ENCODE data around the gene RUNX3. TPM values are rescaled to one million over a fixed set of nuclear protein-coding genes. Genes with fewer than 3 reads are reported as not detected.

RUNX3 gene
- total and polyA plus RNA-seq, 2 donors from 2014 or later = 0.47 to 7.9 TPM

DNA sequence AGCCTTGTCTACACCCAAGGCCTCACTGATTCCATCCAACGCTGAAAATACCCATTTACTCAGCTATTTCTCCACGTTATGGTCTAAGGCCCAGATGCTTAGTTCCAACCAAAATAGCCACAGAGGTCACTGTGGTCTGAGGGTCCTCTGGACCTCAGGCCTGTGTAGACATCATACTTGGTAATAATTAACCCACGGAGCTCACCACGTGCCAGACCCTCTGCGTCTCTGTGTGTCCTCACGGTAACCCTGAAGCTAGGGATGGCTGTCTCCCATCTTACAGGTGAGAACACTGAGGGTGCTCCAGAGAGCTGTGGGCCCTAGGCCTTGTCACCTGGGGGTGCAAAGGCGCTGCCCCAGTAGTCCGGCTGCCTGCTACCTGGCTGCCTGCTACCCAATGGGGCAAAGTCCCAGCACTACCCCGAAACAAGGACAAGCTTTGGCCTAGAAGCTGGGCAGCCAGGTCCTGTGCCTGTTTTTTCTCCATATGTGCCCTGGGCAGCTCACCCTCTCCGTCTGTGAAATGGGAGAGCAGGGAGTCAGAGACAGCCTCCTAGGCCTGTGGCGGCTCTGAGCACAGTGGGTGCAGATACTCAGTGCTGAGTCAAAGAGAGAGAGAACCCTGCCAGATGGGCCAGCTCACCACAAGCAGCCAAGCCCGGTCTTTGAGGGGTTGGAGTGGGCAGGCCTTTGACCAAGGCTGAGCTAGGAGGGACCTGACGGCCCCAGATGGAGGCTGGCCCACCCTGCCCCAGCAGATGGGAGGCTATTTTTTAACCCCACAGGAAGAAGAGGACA, 17.0 kb upstream of the RUNX3 start:
- H3K27me3 ChIP-seq (ENCODE audit: control insufficient read depth, insufficient read depth, low read length) = no peaks in the 10 kb centered on the region
- TF ChIP-seq, protein P1, sequence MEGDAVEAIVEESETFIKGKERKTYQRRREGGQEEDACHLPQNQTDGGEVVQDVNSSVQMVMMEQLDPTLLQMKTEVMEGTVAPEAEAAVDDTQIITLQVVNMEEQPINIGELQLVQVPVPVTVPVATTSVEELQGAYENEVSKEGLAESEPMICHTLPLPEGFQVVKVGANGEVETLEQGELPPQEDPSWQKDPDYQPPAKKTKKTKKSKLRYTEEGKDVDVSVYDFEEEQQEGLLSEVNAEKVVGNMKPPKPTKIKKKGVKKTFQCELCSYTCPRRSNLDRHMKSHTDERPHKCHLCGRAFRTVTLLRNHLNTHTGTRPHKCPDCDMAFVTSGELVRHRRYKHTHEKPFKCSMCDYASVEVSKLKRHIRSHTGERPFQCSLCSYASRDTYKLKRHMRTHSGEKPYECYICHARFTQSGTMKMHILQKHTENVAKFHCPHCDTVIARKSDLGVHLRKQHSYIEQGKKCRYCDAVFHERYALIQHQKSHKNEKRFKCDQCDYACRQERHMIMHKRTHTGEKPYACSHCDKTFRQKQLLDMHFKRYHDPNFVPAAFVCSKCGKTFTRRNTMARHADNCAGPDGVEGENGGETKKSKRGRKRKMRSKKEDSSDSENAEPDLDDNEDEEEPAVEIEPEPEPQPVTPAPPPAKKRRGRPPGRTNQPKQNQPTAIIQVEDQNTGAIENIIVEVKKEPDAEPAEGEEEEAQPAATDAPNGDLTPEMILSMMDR (IDR thresholded peaks at IDR 0.05; ENCODE audit: borderline replicate concordance, extremely low read depth, insufficient read depth) = no peak
- no peak overlapping the region for H3K27ac ChIP-seq (ENCODE audit: low read depth in 2 of 2, low read length in 2 of 2)
- H3K9ac ChIP-seq (ENCODE audit: low read length in 3 of 3) = no peak overlapping the region
- DNase-seq (no peak), FAIRE-seq (no peak)
- intact Hi-C loops (cut with DNase I) = no loop called here
- no peaks in the 10 kb centered on the region for H3K4me1 ChIP-seq (ENCODE audit: control insufficient read depth in 2 of 3, insufficient read depth in 2 of 3, low read depth in 1 of 3, low read length in 3 of 3)
- no peaks in the 10 kb centered on the region for H3K36me3 ChIP-seq (ENCODE audit: control insufficient read depth in 2 of 3, insufficient read depth in 3 of 3, low read length in 3 of 3)
- H3K4me3 ChIP-seq (ENCODE audit: low read length in 3 of 3) = no peak overlapping the region
- no peaks in the 10 kb centered on the region for H3K9me3 ChIP-seq (ENCODE audit: control insufficient read depth in 2 of 3, insufficient read depth in 1 of 3, low read length in 3 of 3)

DNA sequence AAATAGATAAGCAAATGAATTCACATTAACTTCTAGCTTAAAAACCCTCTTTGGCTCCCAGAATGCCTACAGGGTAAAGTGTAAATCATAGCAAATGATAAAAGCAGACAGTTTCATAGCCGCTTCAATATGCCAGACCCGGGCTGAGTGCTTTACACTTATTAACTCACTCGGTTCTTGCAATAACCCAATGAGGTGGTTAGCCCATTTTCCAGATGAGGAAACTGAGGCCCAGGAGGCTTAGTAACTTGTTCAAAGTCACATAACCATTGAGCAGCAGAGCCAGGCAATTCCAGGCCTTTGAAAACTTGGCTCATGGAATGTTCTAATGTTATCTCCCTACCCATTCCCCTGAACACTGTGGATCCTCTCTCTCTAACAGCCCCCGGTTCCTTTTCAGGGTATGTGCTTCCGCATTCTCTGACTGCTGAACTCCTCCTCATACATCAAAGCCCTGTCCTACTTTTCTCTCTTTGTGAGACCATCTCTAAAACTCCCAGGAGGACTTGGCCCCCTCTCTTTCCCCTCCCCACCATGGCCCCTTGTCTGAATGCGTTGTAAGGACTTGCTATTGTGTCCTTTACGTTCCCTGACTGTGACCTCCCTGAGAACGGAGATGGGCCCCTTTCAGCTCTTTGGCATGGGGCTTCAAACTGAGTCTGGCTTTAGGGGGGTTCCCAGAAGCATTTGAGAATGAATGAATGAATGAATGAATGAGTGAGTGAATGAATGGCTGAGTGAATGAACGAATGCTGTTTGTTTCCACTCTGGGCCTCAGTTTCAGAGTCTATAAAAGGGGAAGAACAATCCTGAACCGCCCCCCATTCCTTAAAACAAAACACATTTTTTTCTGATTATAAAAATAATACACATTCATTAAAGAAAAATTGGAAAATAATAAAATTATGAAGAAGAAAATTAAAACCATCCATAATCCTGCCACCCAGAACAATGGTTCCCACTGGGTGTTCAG, 15.6 kb upstream of the RUNX3 start:
- H3K27me3 ChIP-seq (ENCODE audit: control insufficient read depth, insufficient read depth, low read length) = no peaks in the 10 kb centered on the region

GRCh38 chr1:24944318-24944717, 14.2 kb upstream of the RUNX3 start:
- H3K27ac ChIP-seq (ENCODE audit: low read depth in 2 of 2, low read length in 2 of 2) = no peak overlapping the region
- no peaks in the 10 kb centered on the region for H3K36me3 ChIP-seq (ENCODE audit: control insufficient read depth in 2 of 3, insufficient read depth in 3 of 3, low read length in 3 of 3)
- TF ChIP-seq, protein P1 (IDR thresholded peaks at IDR 0.05; ENCODE audit: borderline replicate concordance, extremely low read depth, insufficient read depth) = no peak
- DNase-seq (no peak), FAIRE-seq (no peak)
- no peaks in the 10 kb centered on the region for H3K9me3 ChIP-seq (ENCODE audit: control insufficient read depth in 2 of 3, insufficient read depth in 1 of 3, low read length in 3 of 3)
- H3K4me3 ChIP-seq (ENCODE audit: low read length in 3 of 3) = no peak overlapping the region
- H3K4me1 ChIP-seq (ENCODE audit: control insufficient read depth in 2 of 3, insufficient read depth in 2 of 3, low read depth in 1 of 3, low read length in 3 of 3) = no peaks in the 10 kb centered on the region
- intact Hi-C loops (cut with DNase I) = no loop called here
- no peak overlapping the region for H3K9ac ChIP-seq (ENCODE audit: low read length in 3 of 3)
- no peaks in the 10 kb centered on the region for H3K27me3 ChIP-seq (ENCODE audit: control insufficient read depth, insufficient read depth, low read length)

More for the DNA sequence above, 15.6 kb upstream of the RUNX3 start:
- FAIRE-seq = no peak
- DNase-seq = no peak
- Histone ChIP-seq H3K36me3 (ENCODE audit: control insufficient read depth in 2 of 3, insufficient read depth in 3 of 3, low read length in 3 of 3) (no peaks in the 10 kb centered on the region), H3K4me1 (ENCODE audit: control insufficient read depth in 2 of 3, insufficient read depth in 2 of 3, low read depth in 1 of 3, low read length in 3 of 3) (no peaks in the 10 kb centered on the region), H3K9ac (ENCODE audit: low read length in 3 of 3) (no peak overlapping the region), H3K4me3 (ENCODE audit: low read length in 3 of 3) (no peak overlapping the region), H3K9me3 (ENCODE audit: control insufficient read depth in 2 of 3, insufficient read depth in 1 of 3, low read length in 3 of 3) (no peaks in the 10 kb centered on the region), H3K27ac (ENCODE audit: low read depth in 2 of 2, low read length in 2 of 2) (no peak overlapping the region)
- intact Hi-C loops (cut with DNase I) = no loop called here
- TF ChIP-seq, protein P1 (IDR thresholded peaks at IDR 0.05; ENCODE audit: borderline replicate concordance, extremely low read depth, insufficient read depth) = no peak
